Activated naive CD8-positive, alpha-beta T cell treated with anti-CD3 and anti-CD28 coated beads, Interleukin-2, amount 10 ng/mL, durations not matched to agents 7 days and 5 days (primary cell): ENCODE measurements around the gene OR2G2. TPM values are rescaled to one million over a fixed set of nuclear protein-coding genes. Genes with fewer than 3 reads are reported as not detected.

Source experiments
- ATAC-seq: fragments of 150-1000 bp; cut with Tn5 transposase; one replicate; pipeline ENCODE4 v1.10.0; 2021; ENCODE audit warnings: low read depth, moderate library complexity
- POLR2A ChIA-PET: fragments of 350-600 bp; sonication (Branson Sonifier 250); formaldehyde crosslinking; loops from one replicate; lab custom pipeline; 2021; ENCODE audit warnings: antibody characterized with exemption; lab: Charles Lee
- DNase-seq: peaks from one replicate; pipeline ENCODE4 v3.0.0; 2021
- H3K27ac Mint-ChIP-seq: one replicate; pipeline ENCODE4 v1.8.0; 2022; ENCODE audit warnings: mild to moderate bottlenecking, mixed read lengths
- H3K27me3 Mint-ChIP-seq: one replicate; pipeline ENCODE4 v1.8.0; 2022; ENCODE audit warnings: mild to moderate bottlenecking, moderate library complexity, mixed read lengths
- H3K36me3 Mint-ChIP-seq: one replicate; pipeline ENCODE4 v1.8.0; 2021; ENCODE audit warnings: mild to moderate bottlenecking, mixed read lengths
- H3K4me1 Mint-ChIP-seq: one replicate; pipeline ENCODE4 v1.8.0; 2021; ENCODE audit warnings: mixed read lengths
- H3K4me3 Mint-ChIP-seq: one replicate; pipeline ENCODE4 v1.8.0; 2022; ENCODE audit warnings: mild to moderate bottlenecking, moderate library complexity, mixed read lengths
- H3K9me3 Mint-ChIP-seq: one replicate; pipeline ENCODE4 v1.8.0; 2021; ENCODE audit warnings: mixed read lengths
- total RNA-seq, 2 experiments: library from RNA; stranded (reverse); gene quantifications; one replicate each; pipeline ENCODE4 v1.2.3, GENCODE V29; 2021

OR2G2 gene, protein sequence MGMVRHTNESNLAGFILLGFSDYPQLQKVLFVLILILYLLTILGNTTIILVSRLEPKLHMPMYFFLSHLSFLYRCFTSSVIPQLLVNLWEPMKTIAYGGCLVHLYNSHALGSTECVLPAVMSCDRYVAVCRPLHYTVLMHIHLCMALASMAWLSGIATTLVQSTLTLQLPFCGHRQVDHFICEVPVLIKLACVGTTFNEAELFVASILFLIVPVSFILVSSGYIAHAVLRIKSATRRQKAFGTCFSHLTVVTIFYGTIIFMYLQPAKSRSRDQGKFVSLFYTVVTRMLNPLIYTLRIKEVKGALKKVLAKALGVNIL
- total RNA-seq, result not detected

DNA sequence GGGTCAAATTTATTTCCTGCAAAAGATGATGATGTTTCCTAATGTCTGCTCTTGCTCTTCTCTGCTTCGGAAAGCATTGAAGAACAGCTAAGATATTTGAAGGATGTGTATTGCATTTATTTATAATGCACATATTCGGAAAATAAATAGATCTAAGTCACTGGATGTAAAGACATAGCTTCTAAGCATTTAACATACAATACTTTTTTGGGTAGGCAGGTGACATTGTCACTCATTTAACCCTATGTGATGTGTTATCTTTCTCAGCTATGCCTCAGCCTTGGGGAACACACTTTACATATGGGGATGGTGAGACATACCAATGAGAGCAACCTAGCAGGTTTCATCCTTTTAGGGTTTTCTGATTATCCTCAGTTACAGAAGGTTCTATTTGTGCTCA lies at the start of gene OR2G2:
OR2G2 (plus strand) TSS at position 301 of the 400 bp plus-strand sequence; CDS start at position 301, 0 bp downstream.
- H3K4me1 Mint-ChIP-seq, result no peaks in the 10 kb centered on the region
- H3K27me3 Mint-ChIP-seq, result peaks cover 9% of the 10 kb centered on the region
- no peak within 1 kb of the TSS for H3K27ac Mint-ChIP-seq
- H3K9me3 Mint-ChIP-seq, result peaks cover 2% of the 10 kb centered on the region
- DNase-seq, result no peak
- H3K36me3 Mint-ChIP-seq, result no peaks in the 10 kb centered on the region
- ATAC-seq, result no peak
- POLR2A ChIA-PET, result no interaction called here
- no peak within 1 kb of the TSS for H3K4me3 Mint-ChIP-seq

DNA sequence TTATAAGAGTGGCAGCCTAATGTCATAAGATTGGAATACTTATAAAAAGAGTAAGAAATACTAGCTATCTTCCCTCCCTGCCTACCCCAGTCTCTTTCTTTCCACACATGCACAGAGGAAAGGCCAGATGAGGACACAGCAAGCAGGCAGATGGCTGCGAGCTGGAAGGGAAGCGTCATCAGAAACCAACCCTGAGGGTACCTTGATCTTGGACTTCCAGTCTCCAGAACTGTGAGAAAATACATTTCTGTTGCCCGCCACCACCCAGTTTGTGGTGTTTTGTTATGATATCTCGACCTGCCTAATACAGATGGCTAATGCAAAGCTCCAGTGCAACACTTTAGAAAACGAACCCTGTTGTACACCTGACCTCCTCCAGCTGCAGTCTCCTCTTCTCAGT lies 49.6 kb upstream of the OR2G2 start:
- POLR2A ChIA-PET, result no interaction called here
- peaks cover 3% of the 10 kb centered on the region for H3K4me1 Mint-ChIP-seq
- H3K9me3 Mint-ChIP-seq, result no peaks in the 10 kb centered on the region
- no peaks in the 10 kb centered on the region for H3K36me3 Mint-ChIP-seq
- H3K27me3 Mint-ChIP-seq, result peaks cover 10% of the 10 kb centered on the region
- no peak overlapping the region for H3K27ac Mint-ChIP-seq
- DNase-seq (no peak), ATAC-seq (no peak)
- H3K4me3 Mint-ChIP-seq, result no peak overlapping the region

DNA sequence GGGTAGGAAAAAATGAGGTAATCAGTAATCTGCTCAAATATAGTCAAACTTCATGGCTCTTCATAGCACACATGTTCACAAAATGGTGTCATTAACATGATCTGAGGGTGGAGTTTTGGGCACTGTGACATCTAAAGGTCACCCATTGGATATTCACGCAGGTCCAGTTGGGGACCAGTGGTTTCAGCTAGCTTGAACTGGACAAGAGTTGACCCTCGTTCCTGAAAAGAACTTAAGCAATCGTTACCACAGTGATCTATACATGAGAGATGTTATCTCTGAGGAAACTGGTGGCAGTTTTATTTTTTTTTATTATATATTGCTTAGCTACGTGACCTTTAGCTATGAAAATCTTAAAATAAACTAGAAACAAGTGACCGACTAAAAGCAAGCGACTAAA lies 48.9 kb upstream of the OR2G2 start:
- H3K9me3 Mint-ChIP-seq, result no peaks in the 10 kb centered on the region
- H3K36me3 Mint-ChIP-seq, result no peaks in the 10 kb centered on the region
- peaks cover 15% of the 10 kb centered on the region for H3K27me3 Mint-ChIP-seq
- no peak for DNase-seq
- no peak overlapping the region for H3K27ac Mint-ChIP-seq
- no peak for ATAC-seq
- POLR2A ChIA-PET, result no interaction called here
- H3K4me1 Mint-ChIP-seq, result peaks cover 3% of the 10 kb centered on the region
- no peak overlapping the region for H3K4me3 Mint-ChIP-seq

DNA sequence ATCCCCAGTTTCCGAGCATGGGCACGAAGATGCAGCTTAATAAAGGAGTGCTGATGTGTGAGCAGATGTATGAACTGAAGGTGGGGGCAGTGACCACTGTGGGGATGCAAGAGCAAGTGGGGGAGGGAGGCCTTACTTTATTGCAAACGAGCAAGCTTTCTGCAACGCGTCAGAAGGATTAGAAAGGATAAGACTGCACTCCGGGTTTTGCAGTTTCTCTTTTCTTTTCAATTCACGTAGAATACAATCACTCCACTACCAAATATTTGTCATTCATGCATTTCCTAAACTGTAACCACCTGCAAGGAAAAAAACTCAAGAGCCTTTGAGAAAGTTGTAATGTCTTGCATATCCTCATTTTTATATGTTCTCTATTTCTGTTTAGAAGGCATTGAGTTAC lies 47.6 kb upstream of the OR2G2 start:
- Mint-ChIP-seq H3K4me1 (peaks cover 3% of the 10 kb centered on the region), H3K27ac (no peak overlapping the region), H3K36me3 (no peaks in the 10 kb centered on the region), H3K27me3 (peaks cover 19% of the 10 kb centered on the region), H3K9me3 (no peaks in the 10 kb centered on the region), H3K4me3 (peak overlapping the region; percentile 63)
- DNase-seq, result no peak
- no peak for ATAC-seq
- POLR2A ChIA-PET, result no interaction called here

DNA sequence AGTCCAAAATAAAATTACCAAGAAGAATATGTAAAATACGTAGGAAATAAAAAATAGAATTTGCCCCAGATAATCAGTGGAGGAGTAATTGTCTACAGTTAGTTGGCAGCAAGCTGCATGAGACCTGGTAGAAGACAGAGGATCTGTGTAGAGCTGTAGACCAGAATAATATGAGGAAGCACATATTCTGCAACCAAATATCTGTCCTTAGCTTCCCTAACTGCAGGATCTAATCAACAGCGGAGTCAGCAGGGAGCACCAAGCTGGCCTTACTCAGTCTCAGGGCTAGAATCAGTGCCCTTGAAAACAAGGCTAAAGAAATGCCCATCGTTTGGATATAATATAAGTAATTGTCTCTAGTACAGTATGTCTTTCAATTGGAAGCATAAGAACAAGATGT lies 45.3 kb upstream of the OR2G2 start:
- H3K27ac Mint-ChIP-seq, result no peak overlapping the region
- DNase-seq, result no peak
- no peaks in the 10 kb centered on the region for H3K9me3 Mint-ChIP-seq
- H3K4me3 Mint-ChIP-seq, result no peak overlapping the region
- POLR2A ChIA-PET, result no interaction called here
- H3K4me1 Mint-ChIP-seq, result peaks cover 3% of the 10 kb centered on the region
- peaks cover 17% of the 10 kb centered on the region for H3K27me3 Mint-ChIP-seq
- H3K36me3 Mint-ChIP-seq, result no peaks in the 10 kb centered on the region
- ATAC-seq, result no peak

DNA sequence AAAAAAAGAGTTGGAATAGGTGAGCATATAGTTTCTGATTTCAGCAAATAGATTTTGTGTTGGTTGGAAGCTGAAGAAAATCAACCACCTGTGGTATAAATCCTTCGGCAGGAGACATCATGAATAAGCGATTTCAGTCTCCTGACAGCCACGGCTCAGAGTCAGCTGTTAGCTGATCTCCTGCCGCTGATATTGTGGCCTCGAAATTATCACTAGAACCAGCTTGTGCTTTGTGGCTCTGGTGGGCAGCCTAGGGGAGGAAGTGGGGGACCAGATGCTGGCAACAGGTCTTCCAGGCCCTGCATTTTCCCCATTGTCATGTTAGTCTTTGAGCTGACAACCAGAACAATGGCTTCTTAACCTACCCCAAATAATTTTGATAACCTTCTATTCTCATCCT lies 40.1 kb upstream of the OR2G2 start:
- H3K27me3 Mint-ChIP-seq, result peaks cover 20% of the 10 kb centered on the region
- no peaks in the 10 kb centered on the region for H3K36me3 Mint-ChIP-seq
- H3K9me3 Mint-ChIP-seq, result no peaks in the 10 kb centered on the region
- peaks cover 13% of the 10 kb centered on the region for H3K4me1 Mint-ChIP-seq
- POLR2A ChIA-PET, result no interaction called here
- H3K4me3 Mint-ChIP-seq, result peak overlapping the region; percentile 64
- ATAC-seq (peak; percentile 58), DNase-seq (no peak)
- no peak overlapping the region for H3K27ac Mint-ChIP-seq

DNA sequence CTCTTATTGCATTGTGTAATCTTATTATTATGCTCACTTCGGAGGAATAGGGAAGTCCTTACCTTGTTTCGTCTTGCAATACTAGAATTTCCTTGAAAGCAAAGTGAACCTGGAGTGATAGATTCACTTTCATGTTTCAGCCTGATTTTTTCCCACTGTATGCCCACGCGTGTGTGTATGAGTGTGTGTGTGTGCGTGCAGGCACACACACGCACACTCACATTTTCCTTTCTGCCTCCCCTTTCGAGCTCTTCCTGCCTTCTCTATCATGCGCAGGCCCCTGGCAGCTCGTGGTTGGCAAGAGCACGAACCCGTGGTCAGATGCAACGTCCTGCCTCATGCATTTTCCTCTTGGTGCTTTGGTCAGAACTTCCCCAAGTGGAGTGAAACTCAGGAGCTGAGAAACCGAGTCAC lies 39.4 kb upstream of the OR2G2 start, which contains the start of gene GCSAML:
GCSAML (plus strand) TSS at position 366 of the 414 bp plus-strand sequence. CDS start 58 bp downstream, outside the sequence.
- no peaks in the 10 kb centered on the region for H3K36me3 Mint-ChIP-seq
- no peaks in the 10 kb centered on the region for H3K9me3 Mint-ChIP-seq
- peaks cover 18% of the 10 kb centered on the region for H3K27me3 Mint-ChIP-seq
- POLR2A ChIA-PET, result no interaction called here
- ATAC-seq, result no peak
- no peak within 1 kb of the TSS for H3K27ac Mint-ChIP-seq
- DNase-seq, result no peak
- H3K4me3 Mint-ChIP-seq, result peak within 1 kb of the TSS; percentile 64
- H3K4me1 Mint-ChIP-seq, result peaks cover 13% of the 10 kb centered on the region

DNA sequence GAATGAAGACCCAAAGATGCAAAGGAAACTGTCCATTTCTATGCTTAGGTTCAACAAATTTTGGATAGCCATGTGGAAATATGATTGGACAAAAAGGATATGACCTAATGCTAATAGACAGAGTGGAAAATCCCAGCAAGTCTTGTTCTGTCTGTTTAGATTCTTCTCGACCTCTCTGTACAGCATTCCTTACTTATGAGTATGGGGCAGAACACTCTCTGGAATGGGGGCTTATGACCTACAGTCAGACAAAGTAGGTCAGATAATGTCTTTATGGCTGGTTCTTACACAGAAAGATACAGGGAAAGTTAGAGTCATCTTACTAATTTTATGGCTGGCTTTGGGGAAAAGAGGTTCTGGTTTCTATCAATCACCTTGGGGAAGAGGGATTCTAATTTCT lies 36.4 kb upstream of the OR2G2 start:
- no peaks in the 10 kb centered on the region for H3K36me3 Mint-ChIP-seq
- ATAC-seq (no peak), DNase-seq (no peak)
- H3K4me3 Mint-ChIP-seq, result no peak overlapping the region
- POLR2A ChIA-PET, result no interaction called here
- H3K27me3 Mint-ChIP-seq, result peaks cover 11% of the 10 kb centered on the region
- no peaks in the 10 kb centered on the region for H3K9me3 Mint-ChIP-seq
- H3K4me1 Mint-ChIP-seq, result peaks cover 13% of the 10 kb centered on the region
- H3K27ac Mint-ChIP-seq, result no peak overlapping the region

DNA sequence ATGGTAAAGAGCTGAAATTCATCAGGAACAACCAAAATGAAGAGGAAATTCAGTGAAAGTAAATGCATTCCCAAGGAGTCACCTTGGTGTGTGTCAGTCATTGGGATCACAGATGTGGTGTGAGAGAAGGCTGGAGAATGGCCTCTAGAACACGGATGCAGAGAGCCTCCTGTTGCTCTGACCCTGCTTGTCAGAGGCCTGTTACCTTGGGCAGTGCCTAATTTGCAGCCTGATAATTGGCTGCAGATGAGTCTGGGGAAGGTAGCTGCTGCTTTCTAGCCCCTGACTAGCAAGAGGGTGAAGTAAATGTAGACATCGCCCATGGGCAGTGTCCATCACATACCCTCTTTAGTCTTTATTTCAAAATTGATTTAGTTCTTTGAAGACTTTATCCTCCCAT lies 35.9 kb upstream of the OR2G2 start:
- no peak for DNase-seq
- no peak overlapping the region for H3K27ac Mint-ChIP-seq
- H3K9me3 Mint-ChIP-seq, result no peaks in the 10 kb centered on the region
- H3K4me3 Mint-ChIP-seq, result no peak overlapping the region
- no peaks in the 10 kb centered on the region for H3K36me3 Mint-ChIP-seq
- H3K27me3 Mint-ChIP-seq, result peaks cover 11% of the 10 kb centered on the region
- ATAC-seq, result no peak
- POLR2A ChIA-PET, result no interaction called here
- H3K4me1 Mint-ChIP-seq, result peaks cover 13% of the 10 kb centered on the region

DNA sequence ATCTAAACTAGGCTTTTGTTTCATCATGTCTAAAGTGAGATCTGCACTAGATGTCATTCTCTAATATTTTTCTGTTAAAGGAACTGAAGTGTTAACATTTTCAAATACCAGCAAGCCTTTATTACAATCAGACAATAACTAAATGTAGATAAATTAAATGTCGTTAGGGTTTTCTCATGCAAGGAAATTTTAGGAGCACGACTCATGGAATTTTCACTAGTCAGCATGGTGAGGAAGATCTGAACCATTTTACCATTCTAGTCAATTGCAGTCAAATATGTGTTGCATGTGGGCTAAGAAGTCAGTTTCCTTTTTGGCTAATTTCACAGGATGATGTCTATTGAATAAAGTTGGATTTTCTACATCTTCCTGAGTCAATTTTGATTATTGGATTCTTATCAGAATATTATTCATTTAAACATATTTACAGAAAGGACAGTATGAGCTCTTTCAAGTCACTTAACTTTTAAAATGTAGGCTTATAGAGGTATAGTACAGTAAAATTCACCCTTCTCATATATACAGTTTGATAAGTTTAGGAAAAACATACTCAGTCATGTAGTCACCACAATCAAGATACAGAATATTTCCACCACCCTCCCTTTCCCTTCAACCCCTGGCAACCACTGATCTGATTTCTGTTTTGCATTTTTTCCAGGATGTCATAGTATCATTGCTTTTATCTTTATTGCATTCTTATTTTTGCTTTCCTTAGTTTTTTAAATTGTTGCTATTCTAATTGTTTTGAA lies 30.1 kb upstream of the OR2G2 start:
- Mint-ChIP-seq H3K4me3 (no peak overlapping the region), H3K27ac (no peak overlapping the region), H3K27me3 (peaks cover 4% of the 10 kb centered on the region), H3K4me1 (no peaks in the 10 kb centered on the region), H3K9me3 (no peaks in the 10 kb centered on the region), H3K36me3 (no peaks in the 10 kb centered on the region)
- no peak for ATAC-seq
- DNase-seq, result no peak
- POLR2A ChIA-PET, result no interaction called here

DNA sequence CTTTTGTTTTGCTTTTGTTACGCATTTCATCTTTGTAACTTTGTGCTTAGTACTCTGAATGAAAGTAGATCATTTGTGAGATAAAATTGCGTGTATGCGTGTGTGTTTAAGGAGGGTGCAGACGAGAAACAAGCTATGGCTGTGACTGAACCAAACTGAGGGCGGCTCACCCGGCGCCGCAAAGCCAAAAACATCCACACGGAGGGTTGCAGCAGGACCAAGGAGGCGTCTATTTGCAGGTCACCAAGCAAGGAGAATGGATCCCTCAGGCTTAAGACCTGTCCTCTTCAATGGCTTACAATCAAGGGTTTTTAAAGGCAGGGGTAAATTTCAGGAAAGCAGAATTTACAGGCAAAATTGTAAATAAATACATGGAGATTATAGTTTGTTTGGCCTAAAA lies 26.4 kb upstream of the OR2G2 start:
- DNase-seq (no peak), ATAC-seq (no peak)
- no peaks in the 10 kb centered on the region for H3K4me1 Mint-ChIP-seq
- peaks cover 4% of the 10 kb centered on the region for H3K27me3 Mint-ChIP-seq
- no peaks in the 10 kb centered on the region for H3K36me3 Mint-ChIP-seq
- H3K27ac Mint-ChIP-seq, result no peak overlapping the region
- no peaks in the 10 kb centered on the region for H3K9me3 Mint-ChIP-seq
- POLR2A ChIA-PET, result no interaction called here
- H3K4me3 Mint-ChIP-seq, result no peak overlapping the region

DNA sequence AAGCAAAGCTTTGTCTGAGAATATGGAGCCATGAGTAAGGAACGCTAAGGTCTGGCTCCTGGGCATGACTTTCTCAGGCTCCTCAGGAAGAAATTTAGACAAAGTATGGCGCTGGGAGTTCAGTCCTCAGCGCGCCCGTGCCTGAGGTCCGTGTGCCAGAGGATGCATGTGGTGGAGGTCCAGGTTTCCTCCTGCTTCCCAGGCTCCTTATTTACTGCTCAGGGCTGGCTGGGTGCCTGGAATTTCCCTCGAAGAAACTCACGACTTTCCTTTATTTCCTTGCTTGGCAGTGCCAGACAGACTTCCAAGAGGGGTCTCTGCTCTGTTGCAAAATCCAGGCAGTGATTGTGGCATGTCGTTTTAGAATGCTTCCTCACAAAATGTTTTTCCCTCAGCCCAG lies 26.0 kb upstream of the OR2G2 start:
- Mint-ChIP-seq H3K27me3 (peaks cover 4% of the 10 kb centered on the region), H3K4me1 (no peaks in the 10 kb centered on the region), H3K4me3 (no peak overlapping the region), H3K27ac (no peak overlapping the region), H3K9me3 (no peaks in the 10 kb centered on the region), H3K36me3 (no peaks in the 10 kb centered on the region)
- ATAC-seq (no peak), DNase-seq (no peak)
- POLR2A ChIA-PET, result no interaction called here

DNA sequence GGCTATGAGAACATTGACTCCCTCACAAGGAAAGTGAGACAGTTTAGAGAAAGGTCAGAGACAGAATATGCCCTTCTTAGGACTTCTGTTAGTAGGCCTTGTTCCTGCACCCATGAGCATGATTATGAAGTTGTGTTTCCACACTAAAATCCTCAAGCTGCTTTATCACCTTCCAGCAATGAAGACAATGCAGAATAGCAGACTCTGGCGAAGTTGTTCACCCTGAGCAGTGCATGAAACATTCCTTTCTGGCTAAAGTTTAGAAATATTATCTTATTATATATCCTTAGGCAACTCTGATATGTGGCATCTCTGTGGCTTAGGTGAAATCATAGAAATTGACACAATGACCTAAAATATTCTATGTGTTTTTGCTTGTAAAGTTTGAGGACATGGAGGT lies 13.9 kb upstream of the OR2G2 start:
- no peak overlapping the region for H3K27ac Mint-ChIP-seq
- no peaks in the 10 kb centered on the region for H3K27me3 Mint-ChIP-seq
- H3K9me3 Mint-ChIP-seq, result peaks cover 6% of the 10 kb centered on the region
- no peak overlapping the region for H3K4me3 Mint-ChIP-seq
- POLR2A ChIA-PET, result no interaction called here
- no peak for ATAC-seq
- H3K4me1 Mint-ChIP-seq, result no peaks in the 10 kb centered on the region
- DNase-seq, result no peak
- no peaks in the 10 kb centered on the region for H3K36me3 Mint-ChIP-seq

DNA sequence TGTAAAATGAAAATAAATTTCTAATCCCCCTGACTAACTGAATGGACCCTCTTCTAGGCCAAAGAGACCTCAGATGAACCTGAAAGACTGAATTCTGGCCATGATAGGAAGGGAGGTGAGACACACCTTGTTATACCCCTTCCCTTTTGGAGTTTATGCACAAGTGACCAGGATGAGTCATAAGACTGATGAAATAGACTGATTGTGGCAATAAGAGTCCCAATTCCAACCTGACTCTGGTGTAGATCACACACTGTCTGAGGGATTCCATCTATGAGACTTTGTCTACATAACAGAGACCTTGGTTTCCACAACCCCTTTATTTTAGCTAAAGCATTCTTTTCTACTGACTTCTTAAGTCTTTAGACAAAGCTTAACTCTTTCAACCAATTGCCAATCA lies 13.5 kb upstream of the OR2G2 start:
- no peaks in the 10 kb centered on the region for H3K4me1 Mint-ChIP-seq
- ATAC-seq (no peak), DNase-seq (no peak)
- H3K27me3 Mint-ChIP-seq, result no peaks in the 10 kb centered on the region
- peaks cover 6% of the 10 kb centered on the region for H3K9me3 Mint-ChIP-seq
- no peak overlapping the region for H3K4me3 Mint-ChIP-seq
- no peaks in the 10 kb centered on the region for H3K36me3 Mint-ChIP-seq
- POLR2A ChIA-PET, result no interaction called here
- H3K27ac Mint-ChIP-seq, result no peak overlapping the region
